Measurements from ENCODE around the gene HSF5. TPM values are rescaled to one million over a fixed set of nuclear protein-coding genes. Genes with fewer than 3 reads are reported as not detected.
A peak's percentile ranks its signal among the peaks of the same experiment; 100 is the strongest.

The HSF5 gene
- total and polyA plus RNA-seq, 12 donors = 0.03 to 0.11 (median 0.06) TPM; not detected in 8

GRCh38 chr17:58416937-58417299 lies 71.3 kb downstream of the HSF5 start:
- Histone ChIP-seq H3K27me3 (no peaks in the 10 kb centered on the region), H3K4me3 (peak overlapping the region in 2 of 4 donors; percentile 22 to 56), H3K36me3 (replicated peaks in 1 of 2) (no peaks in the 10 kb centered on the region), H3K4me1 (replicated peaks in 1 of 2) (peaks cover 9 to 12% of the 10 kb centered on the region in 2 donors), H3K27ac (peak overlapping the region in 4 of 5 donors; percentile 76 to 88 (median 83)), H3K9me3 (replicated peaks in 1 of 3) (no peaks in the 10 kb centered on the region)
- DNase-seq = no peak
- TF ChIP-seq CTCF (IDR thresholded peaks at IDR 0.05) (no peak), POLR2A (IDR thresholded peaks at IDR 0.05) (no peak)
- intact Hi-C loops (cut with DNase I) = loop anchor here in 1 of 2 donors (5.0 kb wide), 1 partner anchor 60 kb away; no protein-coding TSS in a partner anchor
- 22 to 33% (median 30%) methylated on average over 6 of the region's 6 CpGs for WGBS, 4 donors

GRCh38 chr17:58416396-58416795 lies 71.8 kb downstream of the HSF5 start:
- Histone ChIP-seq H3K36me3 (replicated peaks in 1 of 2) (no peaks in the 10 kb centered on the region), H3K27ac (peak overlapping the region in 3 of 5 donors; percentile 81 to 88 (median 85)), H3K4me3 (peak overlapping the region in 2 of 4 donors; percentile 22 to 56), H3K9me3 (replicated peaks in 1 of 3) (no peaks in the 10 kb centered on the region), H3K4me1 (replicated peaks in 1 of 2) (peaks cover 10 to 17% of the 10 kb centered on the region in 2 donors), H3K27me3 (no peaks in the 10 kb centered on the region)
- no peak for DNase-seq
- TF ChIP-seq POLR2A (IDR thresholded peaks at IDR 0.05) (no peak), CTCF (IDR thresholded peaks at IDR 0.05) (no peak)
- WGBS, 4 donors = 35 to 51% (median 48%) methylated on average over 4 of the region's 4 CpGs
- intact Hi-C loops (cut with DNase I) = loop anchor here in 1 of 2 donors (5.0 kb wide), 1 partner anchor 59 kb away; no protein-coding TSS in a partner anchor

GRCh38 chr17:58415371-58416055 lies 72.7 kb downstream of the HSF5 start:
- Histone ChIP-seq H3K27me3 (no peaks in the 10 kb centered on the region), H3K4me3 (peak overlapping the region in 2 of 4 donors; percentile 22 to 56), H3K36me3 (replicated peaks in 1 of 2) (no peaks in the 10 kb centered on the region), H3K4me1 (replicated peaks in 1 of 2) (peaks cover 14 to 21% of the 10 kb centered on the region in 2 donors), H3K27ac (peak overlapping the region in 4 of 5 donors; percentile 3 to 88 (median 77)), H3K9me3 (replicated peaks in 1 of 3) (no peaks in the 10 kb centered on the region)
- TF ChIP-seq CTCF (IDR thresholded peaks at IDR 0.05) (peak in 5 of 6 experiments; percentile 12 to 33 (median 23)), POLR2A (IDR thresholded peaks at IDR 0.05) (peak in 1 of 2 donors; percentile 46)
- peak; percentile 37 to 71 (median 60) for DNase-seq
- 39 to 50% (median 43%) methylated on average over 6 of the region's 6 CpGs for WGBS, 4 donors
- intact Hi-C loops (cut with DNase I) = loop anchor here in 1 of 2 donors (5.0 kb wide), 1 partner anchor 58 kb away; no protein-coding TSS in a partner anchor

DNA sequence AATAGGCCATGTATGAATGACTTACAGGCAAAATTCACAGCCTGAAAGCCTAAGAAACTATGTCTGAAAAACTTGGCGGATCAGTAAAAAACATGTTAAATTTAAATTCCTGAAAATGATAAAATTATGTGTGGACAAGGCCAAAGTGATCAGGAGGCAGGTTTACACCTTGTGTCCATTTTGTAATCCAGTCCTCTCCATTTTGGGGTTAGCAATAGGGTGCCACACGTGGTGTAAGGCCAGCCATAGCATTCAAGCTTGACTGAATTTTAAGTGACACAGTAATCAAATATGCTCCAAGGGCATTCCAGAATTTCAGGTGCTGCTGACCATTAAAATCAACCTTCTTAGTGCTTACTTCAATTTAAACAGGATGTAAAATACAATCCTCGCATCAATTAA lies 73.6 kb downstream of the HSF5 start:
- peaks cover 14 to 21% of the 10 kb centered on the region in 2 donors for H3K4me1 ChIP-seq (replicated peaks in 1 of 2)
- no peak for TF ChIP-seq POLR2A (IDR thresholded peaks at IDR 0.05)
- no peak for TF ChIP-seq CTCF (IDR thresholded peaks at IDR 0.05)
- 49 to 63% (median 61%) methylated on average over 3 of the region's 3 CpGs for WGBS, 4 donors
- no peak for DNase-seq
- peak overlapping the region in 2 of 5 donors; percentile 85 to 88 for H3K27ac ChIP-seq
- no peaks in the 10 kb centered on the region for H3K27me3 ChIP-seq
- no peaks in the 10 kb centered on the region for H3K9me3 ChIP-seq (replicated peaks in 1 of 3)
- no peaks in the 10 kb centered on the region for H3K36me3 ChIP-seq (replicated peaks in 1 of 2)
- intact Hi-C loops (cut with DNase I) = no loop called here
- H3K4me3 ChIP-seq = peak overlapping the region in 1 of 4 donors; percentile 56
